ENCODE results near the gene WSB1.

Gene WSB1

DNA sequence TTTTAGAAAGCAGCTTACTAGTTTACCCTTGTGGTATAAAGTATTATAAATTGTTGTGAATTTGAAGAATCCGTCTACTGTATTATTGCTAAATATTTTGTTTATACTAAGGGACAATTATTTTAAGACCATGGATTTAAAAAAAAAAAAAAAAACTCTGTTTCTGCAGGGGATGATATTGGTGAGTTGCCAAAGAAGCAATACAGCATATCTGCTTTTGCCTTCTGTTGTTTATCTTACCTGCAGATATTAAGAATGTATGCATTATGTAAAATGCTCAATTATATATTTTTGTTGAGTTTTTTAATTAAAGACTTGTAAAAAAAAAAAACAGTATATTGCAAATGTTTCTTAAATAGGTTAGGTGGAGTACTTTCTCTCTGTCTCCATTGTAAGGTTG lies 19.4 kb downstream of the WSB1 start:
- H3K27me3 ChIP-seq (ENCODE audit: control insufficient read depth in 2 of 2, insufficient read depth in 2 of 2, low read length in 2 of 2) = no peaks in the 10 kb centered on the region
- H3K27ac ChIP-seq (ENCODE audit: low read depth in 2 of 2, low read length in 2 of 2) = no peak overlapping the region
- no peaks in the 10 kb centered on the region for H3K9me3 ChIP-seq (ENCODE audit: control insufficient read depth in 2 of 2, low read length in 2 of 2)
- H3K9ac ChIP-seq (ENCODE audit: low read depth in 1 of 2, low read length in 2 of 2) = no peak overlapping the region
- peaks cover 64 to 73% of the 10 kb centered on the region in 2 donors for H3K36me3 ChIP-seq (ENCODE audit: control insufficient read depth in 2 of 2, insufficient read depth in 2 of 2, low read length in 2 of 2)
- peaks cover 13 to 19% of the 10 kb centered on the region in 2 donors for H3K4me1 ChIP-seq (ENCODE audit: control insufficient read depth in 2 of 2, insufficient read depth in 2 of 2, low read length in 2 of 2)
- no peak overlapping the region for H3K4me3 ChIP-seq (ENCODE audit: low read length in 2 of 2)

DNA sequence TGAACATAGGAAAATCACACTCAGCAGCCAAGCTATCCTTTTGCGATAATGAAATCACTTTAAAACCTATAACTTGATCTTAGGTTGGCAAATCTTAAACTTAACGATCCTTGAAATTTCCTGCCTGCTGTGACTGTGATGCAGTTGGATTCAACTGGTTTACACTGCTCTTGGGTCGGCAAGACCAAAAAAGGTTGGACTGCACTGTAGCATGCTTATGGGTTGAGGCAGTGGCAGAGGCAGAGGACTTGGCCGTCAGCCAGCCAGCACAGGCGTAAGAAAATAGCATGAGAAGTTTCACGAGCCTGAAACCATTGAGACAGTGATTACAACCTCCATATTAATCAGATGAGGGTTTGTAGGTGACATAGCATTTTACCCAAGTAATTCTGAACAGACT lies 21.4 kb downstream of the WSB1 start:
- H3K4me3 ChIP-seq (ENCODE audit: low read length in 2 of 2) = no peak overlapping the region
- no peaks in the 10 kb centered on the region for H3K9me3 ChIP-seq (ENCODE audit: control insufficient read depth in 2 of 2, low read length in 2 of 2)
- H3K36me3 ChIP-seq (ENCODE audit: control insufficient read depth in 2 of 2, insufficient read depth in 2 of 2, low read length in 2 of 2) = peaks cover 53 to 62% of the 10 kb centered on the region in 2 donors
- no peaks in the 10 kb centered on the region for H3K27me3 ChIP-seq (ENCODE audit: control insufficient read depth in 2 of 2, insufficient read depth in 2 of 2, low read length in 2 of 2)
- peak overlapping the region; percentile 56 to 86 for H3K27ac ChIP-seq (ENCODE audit: low read depth in 2 of 2, low read length in 2 of 2)
- peak overlapping the region in 1 of 2 donors; percentile 50 for H3K9ac ChIP-seq (ENCODE audit: low read depth in 1 of 2, low read length in 2 of 2)
- peaks cover 19 to 29% of the 10 kb centered on the region in 2 donors for H3K4me1 ChIP-seq (ENCODE audit: control insufficient read depth in 2 of 2, insufficient read depth in 2 of 2, low read length in 2 of 2)

DNA sequence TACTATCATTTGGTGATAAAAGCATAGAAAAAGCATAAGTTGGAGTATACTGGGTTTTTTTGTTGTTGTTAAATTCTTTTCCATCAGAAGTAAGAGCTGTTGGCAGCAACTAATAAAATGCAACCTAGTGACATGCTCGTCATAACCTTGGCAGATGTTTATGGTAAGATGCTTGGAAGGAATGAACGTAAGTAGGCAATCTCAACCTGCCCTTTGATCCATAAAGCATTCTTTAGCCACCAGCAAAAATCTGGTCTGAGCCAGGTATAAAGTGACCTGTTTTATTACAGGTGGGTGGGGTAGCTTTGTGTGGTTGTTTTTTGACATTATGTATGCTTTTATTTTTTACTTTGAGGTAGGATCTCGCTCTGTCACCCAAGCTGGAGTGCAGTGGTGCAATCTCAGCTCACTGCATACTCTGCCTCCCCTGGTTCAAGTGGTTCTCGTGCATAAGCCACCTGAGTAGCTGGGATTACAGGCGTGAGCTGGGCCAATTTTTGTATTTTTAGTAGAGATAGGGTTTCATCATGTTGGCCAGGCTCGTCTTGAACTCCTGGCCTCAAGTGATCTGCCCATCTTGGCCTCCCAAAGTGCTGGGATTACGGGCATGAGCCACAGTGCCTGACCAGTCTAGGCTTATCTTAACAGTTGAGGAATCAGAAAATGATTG lies 22.0 kb downstream of the WSB1 start:
- peak overlapping the region; percentile 34 to 50 for H3K9ac ChIP-seq (ENCODE audit: low read depth in 1 of 2, low read length in 2 of 2)
- H3K27ac ChIP-seq (ENCODE audit: low read depth in 2 of 2, low read length in 2 of 2) = peak overlapping the region; percentile 56 to 86
- H3K4me3 ChIP-seq (ENCODE audit: low read length in 2 of 2) = no peak overlapping the region
- no peaks in the 10 kb centered on the region for H3K9me3 ChIP-seq (ENCODE audit: control insufficient read depth in 2 of 2, low read length in 2 of 2)
- peaks cover 20 to 29% of the 10 kb centered on the region in 2 donors for H3K4me1 ChIP-seq (ENCODE audit: control insufficient read depth in 2 of 2, insufficient read depth in 2 of 2, low read length in 2 of 2)
- no peaks in the 10 kb centered on the region for H3K27me3 ChIP-seq (ENCODE audit: control insufficient read depth in 2 of 2, insufficient read depth in 2 of 2, low read length in 2 of 2)
- H3K36me3 ChIP-seq (ENCODE audit: control insufficient read depth in 2 of 2, insufficient read depth in 2 of 2, low read length in 2 of 2) = peaks cover 47 to 56% of the 10 kb centered on the region in 2 donors

DNA sequence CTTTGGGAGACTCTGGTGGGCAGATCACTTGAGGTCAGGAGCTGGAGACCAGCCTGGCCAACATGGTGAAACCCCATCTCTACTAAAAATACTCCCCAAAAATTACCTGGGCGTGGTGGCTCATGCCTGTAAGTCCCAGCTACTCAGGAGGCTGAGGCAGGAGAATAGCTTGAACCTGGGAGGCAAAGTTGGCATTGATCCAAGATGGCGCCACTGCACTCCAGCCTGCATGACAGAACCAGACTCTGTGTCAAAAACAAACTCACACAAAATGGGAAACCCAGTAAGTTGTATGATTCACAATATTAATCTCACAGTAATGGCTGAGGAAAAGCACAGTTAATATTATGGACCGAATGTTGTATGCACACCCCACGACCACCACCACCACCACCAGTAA lies 24.3 kb downstream of the WSB1 start:
- H3K4me1 ChIP-seq (ENCODE audit: control insufficient read depth in 2 of 2, insufficient read depth in 2 of 2, low read length in 2 of 2) = peaks cover 25 to 36% of the 10 kb centered on the region in 2 donors
- no peak overlapping the region for H3K27ac ChIP-seq (ENCODE audit: low read depth in 2 of 2, low read length in 2 of 2)
- H3K9ac ChIP-seq (ENCODE audit: low read depth in 1 of 2, low read length in 2 of 2) = no peak overlapping the region
- H3K4me3 ChIP-seq (ENCODE audit: low read length in 2 of 2) = no peak overlapping the region
- H3K9me3 ChIP-seq (ENCODE audit: control insufficient read depth in 2 of 2, low read length in 2 of 2) = no peaks in the 10 kb centered on the region
- H3K27me3 ChIP-seq (ENCODE audit: control insufficient read depth in 2 of 2, insufficient read depth in 2 of 2, low read length in 2 of 2) = no peaks in the 10 kb centered on the region
- peaks cover 28 to 35% of the 10 kb centered on the region in 2 donors for H3K36me3 ChIP-seq (ENCODE audit: control insufficient read depth in 2 of 2, insufficient read depth in 2 of 2, low read length in 2 of 2)

DNA sequence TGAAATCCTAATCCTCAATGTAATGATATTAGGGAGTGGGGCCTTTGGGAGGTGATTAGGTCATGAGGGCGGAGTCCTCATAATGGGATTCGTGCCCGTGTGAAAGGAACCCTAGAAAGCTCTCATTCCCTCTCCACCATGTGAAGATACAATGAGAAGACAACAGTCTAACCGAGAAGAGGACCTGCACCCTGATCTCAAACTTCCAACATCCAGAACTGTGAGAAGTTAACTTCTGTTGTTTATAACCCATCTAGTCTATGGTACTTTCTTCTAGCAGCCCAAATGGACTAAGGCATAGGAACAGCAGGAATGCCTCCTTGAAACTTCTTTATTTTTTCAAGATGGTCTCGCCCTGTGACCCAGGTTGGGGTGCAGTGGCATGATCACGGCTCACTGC lies 24.7 kb downstream of the WSB1 start:
- Histone ChIP-seq H3K27me3 (ENCODE audit: control insufficient read depth in 2 of 2, insufficient read depth in 2 of 2, low read length in 2 of 2) (no peaks in the 10 kb centered on the region), H3K36me3 (ENCODE audit: control insufficient read depth in 2 of 2, insufficient read depth in 2 of 2, low read length in 2 of 2) (peaks cover 24 to 32% of the 10 kb centered on the region in 2 donors), H3K9ac (ENCODE audit: low read depth in 1 of 2, low read length in 2 of 2) (no peak overlapping the region), H3K9me3 (ENCODE audit: control insufficient read depth in 2 of 2, low read length in 2 of 2) (no peaks in the 10 kb centered on the region), H3K27ac (ENCODE audit: low read depth in 2 of 2, low read length in 2 of 2) (no peak overlapping the region), H3K4me3 (ENCODE audit: low read length in 2 of 2) (no peak overlapping the region), H3K4me1 (ENCODE audit: control insufficient read depth in 2 of 2, insufficient read depth in 2 of 2, low read length in 2 of 2) (peaks cover 27 to 39% of the 10 kb centered on the region in 2 donors)

DNA sequence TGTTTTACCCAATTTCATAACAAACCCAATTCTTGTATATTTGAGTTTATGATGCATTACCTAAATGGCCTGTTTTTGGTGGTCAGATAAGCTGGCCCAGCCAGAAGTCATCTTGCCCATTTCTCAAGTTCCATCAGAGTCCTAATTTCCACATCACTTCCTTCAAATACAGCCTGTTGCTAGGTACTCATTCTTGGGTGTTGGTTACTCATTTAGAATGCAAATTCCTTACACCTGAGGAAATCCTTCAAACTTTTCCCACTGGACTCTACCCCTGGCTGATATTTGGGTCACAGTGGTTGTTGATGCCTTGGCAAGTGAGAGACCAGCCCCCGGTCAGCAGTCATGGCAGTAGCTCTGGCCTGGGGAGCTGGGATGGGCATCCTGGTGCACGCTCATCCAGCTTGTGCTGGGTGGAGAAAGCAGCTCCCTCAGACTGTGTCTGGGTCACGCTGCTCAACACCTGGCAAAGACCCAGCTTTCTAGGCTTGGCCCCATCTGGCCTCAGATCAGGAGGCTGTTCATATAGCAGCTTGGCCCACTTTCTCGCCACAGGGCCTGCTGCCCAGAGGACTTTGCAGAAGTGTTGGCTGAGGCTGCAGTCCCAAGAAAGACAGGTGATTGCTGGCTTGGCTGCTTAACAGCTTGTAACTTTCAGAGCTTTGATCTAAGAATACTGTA lies 25.8 kb downstream of the WSB1 start:
- no peaks in the 10 kb centered on the region for H3K9me3 ChIP-seq (ENCODE audit: control insufficient read depth in 2 of 2, low read length in 2 of 2)
- H3K27ac ChIP-seq (ENCODE audit: low read depth in 2 of 2, low read length in 2 of 2) = peak overlapping the region; percentile 33 to 40
- no peaks in the 10 kb centered on the region for H3K27me3 ChIP-seq (ENCODE audit: control insufficient read depth in 2 of 2, insufficient read depth in 2 of 2, low read length in 2 of 2)
- H3K4me3 ChIP-seq (ENCODE audit: low read length in 2 of 2) = no peak overlapping the region
- peaks cover 21 to 28% of the 10 kb centered on the region in 2 donors for H3K36me3 ChIP-seq (ENCODE audit: control insufficient read depth in 2 of 2, insufficient read depth in 2 of 2, low read length in 2 of 2)
- no peak overlapping the region for H3K9ac ChIP-seq (ENCODE audit: low read depth in 1 of 2, low read length in 2 of 2)
- peaks cover 35 to 45% of the 10 kb centered on the region in 2 donors for H3K4me1 ChIP-seq (ENCODE audit: control insufficient read depth in 2 of 2, insufficient read depth in 2 of 2, low read length in 2 of 2)

DNA sequence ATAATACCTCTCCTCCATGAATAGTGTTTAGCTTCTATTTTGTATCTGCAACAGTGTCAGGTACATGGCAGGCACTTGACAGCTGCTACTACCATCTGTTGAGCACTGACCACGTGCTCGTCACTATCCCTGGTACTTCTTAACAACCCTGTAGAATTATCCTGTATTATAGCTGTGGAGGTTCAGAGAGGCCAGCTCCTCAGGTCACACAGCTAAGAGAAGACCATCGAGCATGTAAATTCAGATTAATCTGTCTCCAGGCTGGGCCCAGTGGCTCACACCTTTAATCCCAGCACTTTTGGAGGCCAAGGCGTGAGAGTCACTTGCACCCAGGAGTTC lies 26.3 kb downstream of the WSB1 start:
- no peak overlapping the region for H3K9ac ChIP-seq (ENCODE audit: low read depth in 1 of 2, low read length in 2 of 2)
- H3K27ac ChIP-seq (ENCODE audit: low read depth in 2 of 2, low read length in 2 of 2) = peak overlapping the region in 1 of 2 donors; percentile 40
- no peaks in the 10 kb centered on the region for H3K27me3 ChIP-seq (ENCODE audit: control insufficient read depth in 2 of 2, insufficient read depth in 2 of 2, low read length in 2 of 2)
- peaks cover 38 to 40% of the 10 kb centered on the region in 2 donors for H3K4me1 ChIP-seq (ENCODE audit: control insufficient read depth in 2 of 2, insufficient read depth in 2 of 2, low read length in 2 of 2)
- H3K36me3 ChIP-seq (ENCODE audit: control insufficient read depth in 2 of 2, insufficient read depth in 2 of 2, low read length in 2 of 2) = peaks cover 17 to 23% of the 10 kb centered on the region in 2 donors
- H3K4me3 ChIP-seq (ENCODE audit: low read length in 2 of 2) = no peak overlapping the region
- no peaks in the 10 kb centered on the region for H3K9me3 ChIP-seq (ENCODE audit: control insufficient read depth in 2 of 2, low read length in 2 of 2)

DNA sequence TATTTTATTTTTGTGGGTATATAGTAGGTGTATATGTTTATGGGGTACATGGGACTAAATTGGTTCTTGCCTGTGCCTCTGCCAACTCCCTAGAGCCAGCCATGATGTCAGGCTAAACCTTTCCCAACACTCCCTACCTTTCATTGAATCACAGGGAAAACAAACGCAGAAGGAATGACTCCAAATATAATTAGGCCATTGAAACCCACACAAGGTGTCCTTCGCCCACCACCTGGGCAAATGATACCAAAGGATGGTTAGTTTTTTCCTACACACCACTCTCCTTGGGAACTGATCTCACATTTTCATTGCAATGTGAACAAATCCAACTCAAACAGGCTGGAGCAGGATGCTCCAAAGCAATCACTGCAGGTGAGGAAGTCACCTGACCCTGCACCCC lies 27.5 kb downstream of the WSB1 start:
- no peak overlapping the region for H3K4me3 ChIP-seq (ENCODE audit: low read length in 2 of 2)
- no peak overlapping the region for H3K9ac ChIP-seq (ENCODE audit: low read depth in 1 of 2, low read length in 2 of 2)
- no peaks in the 10 kb centered on the region for H3K27me3 ChIP-seq (ENCODE audit: control insufficient read depth in 2 of 2, insufficient read depth in 2 of 2, low read length in 2 of 2)
- H3K4me1 ChIP-seq (ENCODE audit: control insufficient read depth in 2 of 2, insufficient read depth in 2 of 2, low read length in 2 of 2) = peaks cover 28 to 29% of the 10 kb centered on the region in 2 donors
- peaks cover 12 to 13% of the 10 kb centered on the region in 2 donors for H3K36me3 ChIP-seq (ENCODE audit: control insufficient read depth in 2 of 2, insufficient read depth in 2 of 2, low read length in 2 of 2)
- no peaks in the 10 kb centered on the region for H3K9me3 ChIP-seq (ENCODE audit: control insufficient read depth in 2 of 2, low read length in 2 of 2)
- no peak overlapping the region for H3K27ac ChIP-seq (ENCODE audit: low read depth in 2 of 2, low read length in 2 of 2)

DNA sequence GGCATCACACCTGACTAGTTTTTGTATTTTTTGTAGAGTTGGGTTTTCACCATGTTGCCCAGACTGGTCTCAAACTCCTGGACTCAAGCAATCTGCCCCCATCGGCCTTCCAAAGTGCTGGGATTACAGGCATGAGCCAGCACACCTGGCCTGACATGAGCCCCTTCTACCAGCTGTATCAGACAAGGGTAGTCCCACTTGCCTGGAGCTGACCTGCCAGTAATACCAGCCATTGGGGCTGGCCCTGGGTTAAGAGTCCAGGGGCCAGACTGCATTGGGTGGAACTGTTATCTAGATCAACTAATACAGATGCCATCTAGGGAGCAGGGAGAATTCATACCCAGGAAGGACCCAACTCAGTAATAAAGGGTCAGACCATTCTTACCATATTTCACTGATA lies 28.1 kb downstream of the WSB1 start:
- Histone ChIP-seq H3K4me1 (ENCODE audit: control insufficient read depth in 2 of 2, insufficient read depth in 2 of 2, low read length in 2 of 2) (peaks cover 26 to 28% of the 10 kb centered on the region in 2 donors), H3K4me3 (ENCODE audit: low read length in 2 of 2) (no peak overlapping the region), H3K27me3 (ENCODE audit: control insufficient read depth in 2 of 2, insufficient read depth in 2 of 2, low read length in 2 of 2) (no peaks in the 10 kb centered on the region), H3K9me3 (ENCODE audit: control insufficient read depth in 2 of 2, low read length in 2 of 2) (no peaks in the 10 kb centered on the region), H3K9ac (ENCODE audit: low read depth in 1 of 2, low read length in 2 of 2) (no peak overlapping the region), H3K36me3 (ENCODE audit: control insufficient read depth in 2 of 2, insufficient read depth in 2 of 2, low read length in 2 of 2) (peaks cover 6 to 7% of the 10 kb centered on the region in 2 donors), H3K27ac (ENCODE audit: low read depth in 2 of 2, low read length in 2 of 2) (no peak overlapping the region)

DNA sequence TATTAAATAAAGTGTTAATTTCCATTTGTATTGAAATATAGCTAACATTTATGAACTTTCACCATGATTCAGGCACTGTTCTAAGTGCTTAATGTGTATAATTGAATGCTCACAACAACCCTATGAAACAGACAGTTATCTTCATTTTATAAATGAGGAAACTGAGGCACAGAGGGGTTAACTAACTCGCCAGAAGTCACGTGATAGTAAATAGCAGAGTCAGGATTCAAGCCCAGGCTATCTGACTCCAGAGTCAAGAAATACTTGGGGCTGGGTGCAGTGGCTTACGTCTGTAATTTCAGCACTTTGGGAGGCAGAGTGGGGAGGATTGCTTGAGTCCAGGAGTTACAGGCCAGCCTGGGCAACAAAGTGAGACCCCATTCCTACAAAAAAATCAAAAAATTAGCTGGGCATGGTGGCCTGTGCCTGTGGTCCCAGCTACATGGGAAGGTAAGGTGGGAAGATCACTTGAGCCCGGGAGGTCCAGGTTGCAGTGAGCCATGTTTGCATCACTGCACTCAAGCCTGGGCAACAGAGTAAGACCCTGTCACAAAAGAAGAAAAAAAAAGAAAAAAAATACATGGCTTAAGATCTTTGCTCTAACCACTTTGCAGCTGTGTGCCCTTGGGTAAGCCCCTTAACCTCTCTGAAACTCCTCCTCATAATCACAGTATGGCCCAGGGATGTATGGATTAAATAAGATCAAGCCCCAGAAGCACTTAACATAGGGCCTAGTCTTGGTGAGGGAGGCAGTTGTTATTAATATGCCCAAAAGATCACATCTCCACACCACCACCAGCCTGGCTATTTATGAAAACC lies 29.0 kb downstream of the WSB1 start:
- Histone ChIP-seq H3K9ac (ENCODE audit: low read depth in 1 of 2, low read length in 2 of 2) (peak overlapping the region in 1 of 2 donors; percentile 23), H3K9me3 (ENCODE audit: control insufficient read depth in 2 of 2, low read length in 2 of 2) (no peaks in the 10 kb centered on the region), H3K27ac (ENCODE audit: low read depth in 2 of 2, low read length in 2 of 2) (peak overlapping the region; percentile 61 to 67), H3K4me1 (ENCODE audit: control insufficient read depth in 2 of 2, insufficient read depth in 2 of 2, low read length in 2 of 2) (peaks cover 26 to 28% of the 10 kb centered on the region in 2 donors), H3K4me3 (ENCODE audit: low read length in 2 of 2) (no peak overlapping the region), H3K36me3 (ENCODE audit: control insufficient read depth in 2 of 2, insufficient read depth in 2 of 2, low read length in 2 of 2) (peaks cover 6 to 7% of the 10 kb centered on the region in 2 donors), H3K27me3 (ENCODE audit: control insufficient read depth in 2 of 2, insufficient read depth in 2 of 2, low read length in 2 of 2) (no peaks in the 10 kb centered on the region)

All from mucosa of rectum (tissue), 2 donors.